D721Med (cell line): ENCODE results near the gene EEF1G.

Source experiments
- DNase-seq: peaks from one replicate; pipeline ENCODE4 v3.0.0; 2011; ENCODE audit warnings: low spot score; ENCODE audit not compliant: insufficient read length
- FAIRE-seq: peaks from 2 replicates; lab custom pipeline; 2011; peaks lifted over from hg19 to GRCh38; lab: Jason Lieb, UNC
- TF ChIP-seq, protein P1 (sequence below): IDR thresholded peaks from 2 replicates; pipeline ENCODE4 v1.5.1; 2012; ENCODE audit warnings: mild to moderate bottlenecking, control low read depth; ENCODE audit not compliant: insufficient read depth; ENCODE audit errors: missing control alignments

EEF1G gene

DNA sequence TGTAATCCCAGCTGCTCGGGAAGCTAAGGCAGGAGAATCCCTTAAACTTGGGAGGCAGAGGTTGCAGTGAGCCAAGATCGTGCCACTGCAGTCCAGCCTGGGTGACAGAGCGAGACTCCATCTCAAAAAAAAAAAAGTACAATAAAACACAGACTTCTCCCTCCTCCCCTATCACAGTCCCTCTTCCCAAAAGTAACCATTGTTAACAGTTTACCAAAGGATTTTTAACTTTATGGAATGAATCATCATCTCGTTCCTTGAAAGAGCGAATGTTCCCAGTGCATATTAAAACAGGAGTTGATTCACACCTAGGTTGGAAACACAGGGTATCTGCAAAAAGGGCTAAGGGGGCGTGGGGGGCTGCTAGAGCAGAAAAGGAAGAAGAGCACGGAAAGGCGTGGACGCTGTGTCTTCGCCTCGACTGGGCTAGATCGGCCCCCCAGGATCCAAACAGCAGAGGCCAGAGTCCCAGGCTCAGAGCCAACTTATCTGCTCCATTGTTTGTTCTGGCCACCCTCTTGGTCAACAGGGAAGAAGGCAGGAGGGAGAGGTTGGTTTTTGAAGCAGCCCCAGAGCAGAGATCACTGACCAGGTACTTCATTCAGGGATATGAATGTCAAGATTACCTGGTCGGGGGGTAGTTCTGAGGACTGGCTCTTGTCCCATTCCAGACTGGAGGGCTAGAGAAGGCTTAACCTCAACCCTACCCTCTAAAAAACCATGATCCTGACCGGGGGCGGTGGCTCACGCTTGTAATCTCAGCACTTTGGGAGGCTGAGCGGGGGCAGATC, 25.0 kb downstream of the EEF1G start:
- TF ChIP-seq, protein P1, sequence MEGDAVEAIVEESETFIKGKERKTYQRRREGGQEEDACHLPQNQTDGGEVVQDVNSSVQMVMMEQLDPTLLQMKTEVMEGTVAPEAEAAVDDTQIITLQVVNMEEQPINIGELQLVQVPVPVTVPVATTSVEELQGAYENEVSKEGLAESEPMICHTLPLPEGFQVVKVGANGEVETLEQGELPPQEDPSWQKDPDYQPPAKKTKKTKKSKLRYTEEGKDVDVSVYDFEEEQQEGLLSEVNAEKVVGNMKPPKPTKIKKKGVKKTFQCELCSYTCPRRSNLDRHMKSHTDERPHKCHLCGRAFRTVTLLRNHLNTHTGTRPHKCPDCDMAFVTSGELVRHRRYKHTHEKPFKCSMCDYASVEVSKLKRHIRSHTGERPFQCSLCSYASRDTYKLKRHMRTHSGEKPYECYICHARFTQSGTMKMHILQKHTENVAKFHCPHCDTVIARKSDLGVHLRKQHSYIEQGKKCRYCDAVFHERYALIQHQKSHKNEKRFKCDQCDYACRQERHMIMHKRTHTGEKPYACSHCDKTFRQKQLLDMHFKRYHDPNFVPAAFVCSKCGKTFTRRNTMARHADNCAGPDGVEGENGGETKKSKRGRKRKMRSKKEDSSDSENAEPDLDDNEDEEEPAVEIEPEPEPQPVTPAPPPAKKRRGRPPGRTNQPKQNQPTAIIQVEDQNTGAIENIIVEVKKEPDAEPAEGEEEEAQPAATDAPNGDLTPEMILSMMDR: no peak
- no peak for FAIRE-seq

DNA sequence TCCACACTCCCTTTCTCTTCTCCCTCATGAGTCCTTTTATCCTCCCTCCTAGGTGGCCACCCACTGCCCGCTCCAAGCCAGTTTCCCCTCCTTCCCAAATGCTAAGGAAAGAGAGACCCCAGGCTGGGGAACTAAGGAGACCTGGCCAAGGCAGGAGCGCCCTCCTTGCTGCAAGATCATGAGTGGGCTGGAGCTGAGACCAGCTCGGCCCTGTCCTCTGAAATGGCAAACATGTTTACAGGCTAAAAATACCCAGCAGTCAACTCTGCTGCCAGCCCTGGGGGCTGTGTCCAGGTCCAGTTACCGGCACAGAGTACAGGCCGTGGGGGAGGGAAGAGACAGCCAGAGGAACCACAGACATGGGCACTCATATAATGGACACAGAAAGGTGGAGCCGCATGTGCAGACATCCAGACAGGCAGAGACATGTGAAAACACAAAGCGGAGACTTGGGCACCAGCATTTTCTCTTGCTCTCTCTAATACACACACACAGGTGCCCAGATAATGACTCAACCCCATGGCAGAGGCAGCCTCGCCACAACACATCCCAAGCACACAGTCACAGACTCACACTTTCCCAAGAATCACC, 25.9 kb downstream of the EEF1G start:
- no peak for DNase-seq
- no peak for FAIRE-seq
- TF ChIP-seq, protein P1: no peak

More for the DNA sequence above, 25.0 kb downstream of the EEF1G start:
- DNase-seq: no peak

DNA sequence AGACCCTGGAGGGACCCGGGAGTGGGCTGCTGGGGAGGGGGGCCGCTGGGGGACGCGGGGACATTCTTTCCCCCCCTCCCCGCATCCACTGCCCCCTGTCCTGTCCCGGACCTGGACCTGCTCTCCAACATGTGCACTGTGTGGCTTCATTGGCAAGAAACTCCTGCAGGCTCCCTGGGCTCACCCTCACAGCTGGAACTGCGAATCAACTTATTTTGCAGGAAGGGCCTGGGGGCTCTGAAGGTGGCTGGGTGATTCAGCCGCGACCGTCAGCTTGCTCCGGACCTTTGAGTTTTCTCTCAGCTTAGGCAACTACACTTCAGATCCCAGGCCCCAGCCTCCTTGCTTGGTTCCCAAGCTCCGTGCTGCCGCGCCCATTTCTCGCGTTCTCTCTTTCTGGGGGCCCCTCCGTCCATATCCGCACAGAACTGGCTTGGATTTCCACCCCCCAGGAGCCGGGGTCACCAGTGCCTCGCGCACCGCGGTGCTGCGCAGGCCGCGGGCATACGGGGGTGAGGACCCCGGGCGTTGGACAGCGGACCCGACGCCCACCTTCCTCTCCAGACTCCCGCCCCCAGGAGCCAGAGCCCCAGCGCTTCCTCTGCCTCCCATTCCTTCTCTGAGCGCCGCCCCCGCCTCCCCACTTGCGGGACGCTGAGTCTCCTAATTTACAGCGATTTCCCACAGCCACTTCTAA, 26.6 kb downstream of the EEF1G start:
- DNase-seq (no peak), FAIRE-seq (no peak)
- TF ChIP-seq, protein P1: no peak

DNA sequence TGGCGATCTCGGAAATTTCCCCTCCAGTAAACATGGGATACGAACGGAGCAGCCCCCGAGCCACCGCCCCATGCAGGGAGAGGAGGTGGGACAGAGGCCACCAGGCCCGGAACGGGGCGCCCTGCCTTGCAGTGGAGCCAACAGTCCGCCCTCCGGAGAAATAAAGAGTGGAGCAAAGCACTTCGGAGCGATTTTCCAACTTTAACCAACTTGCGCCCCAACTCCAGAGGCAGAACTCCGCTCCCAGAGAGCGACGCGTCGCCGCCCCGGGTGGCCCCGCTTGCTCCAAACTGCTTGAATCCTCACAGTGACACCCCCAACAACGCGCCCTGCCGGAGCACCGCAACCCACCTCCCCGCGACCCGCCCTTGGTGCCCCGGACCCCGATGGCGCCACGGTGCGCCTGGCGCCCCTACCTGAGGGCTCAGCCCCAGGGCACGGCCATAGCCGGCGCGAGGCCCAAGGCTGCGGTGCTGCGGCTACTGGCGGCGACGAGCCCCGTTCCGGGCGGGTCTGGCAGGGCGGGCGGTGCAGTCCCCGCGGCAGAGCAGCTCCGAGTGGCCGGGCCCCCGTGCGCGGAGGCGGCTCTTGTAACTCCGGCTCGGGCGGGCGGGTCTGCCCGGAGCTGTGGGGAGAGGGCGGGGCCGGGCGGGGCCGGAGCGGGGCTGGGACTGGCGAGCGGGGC, 27.3 kb downstream of the EEF1G start, which contains the start of gene AHNAK:
AHNAK (minus strand) TSS at position 563 of the 685 bp plus-strand sequence. CDS start 10,708 bp downstream, outside the sequence.
- FAIRE-seq (no peak), DNase-seq (no peak)
- TF ChIP-seq, protein P1: no peak

DNA sequence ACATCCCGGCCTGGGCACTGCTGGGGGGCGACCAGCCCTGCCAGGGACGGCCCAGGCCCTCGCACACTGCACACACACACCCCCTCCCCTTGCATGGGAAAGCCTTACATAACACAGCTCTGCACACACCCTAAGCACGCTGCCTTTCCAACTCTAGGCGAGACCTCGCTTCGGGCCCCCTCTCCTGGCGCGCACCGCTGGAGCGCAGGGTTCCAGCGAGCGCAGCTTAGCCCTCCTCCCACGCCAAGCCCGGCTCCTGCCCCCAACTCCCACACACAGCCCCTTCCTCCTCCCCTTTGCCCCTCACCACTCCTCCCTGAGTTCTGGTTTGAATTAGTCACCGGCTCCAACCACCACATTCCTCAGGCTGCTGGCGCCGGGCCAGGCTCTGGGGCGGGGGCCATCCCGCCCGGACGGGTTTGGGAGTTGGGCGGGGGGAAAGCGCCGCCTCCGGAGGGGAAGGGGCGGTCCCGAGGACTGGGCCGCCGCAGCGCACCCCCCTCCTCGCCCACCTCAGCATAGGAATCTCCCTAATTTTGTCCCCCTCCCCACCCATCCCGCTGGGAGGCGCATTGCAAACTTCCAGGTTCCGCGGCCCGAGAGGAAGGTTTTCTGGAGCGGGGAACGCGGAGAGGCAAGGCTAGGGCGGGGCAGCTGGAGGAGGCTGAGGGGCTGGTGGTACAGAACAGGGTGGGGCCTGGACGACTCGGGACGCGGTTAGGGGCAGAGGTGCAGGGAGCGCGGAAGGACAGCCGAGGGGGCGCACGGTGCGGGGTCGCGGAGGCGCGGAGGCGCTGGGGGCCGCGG, 28.1 kb downstream of the EEF1G start:
- DNase-seq: no peak
- TF ChIP-seq, protein P1: peak; percentile 5

More for the DNA sequence above, 28.1 kb downstream of the EEF1G start:
- FAIRE-seq: no peak
